ENCODE data around the gene ZNF76.

- TF ChIP-seq POLR2A (IDR thresholded peaks at IDR 0.05; ENCODE audit: low read depth, low read length) (no peak), POLR2AphosphoS5 (IDR thresholded peaks at IDR 0.05; ENCODE audit: low read depth, low read length) (no peak), TAF1 (IDR thresholded peaks at IDR 0.05; ENCODE audit: borderline replicate concordance, low read depth, low read length) (no peak)
These were observed 82.9 kb downstream of the ZNF76 start, which contains the start of gene PPARD for GRCh38 chr6:35342258-35343091.

Measured in GM12892 (cell line).